Measurements from ENCODE around the gene DNAAF1.

The DNAAF1 gene

DNA sequence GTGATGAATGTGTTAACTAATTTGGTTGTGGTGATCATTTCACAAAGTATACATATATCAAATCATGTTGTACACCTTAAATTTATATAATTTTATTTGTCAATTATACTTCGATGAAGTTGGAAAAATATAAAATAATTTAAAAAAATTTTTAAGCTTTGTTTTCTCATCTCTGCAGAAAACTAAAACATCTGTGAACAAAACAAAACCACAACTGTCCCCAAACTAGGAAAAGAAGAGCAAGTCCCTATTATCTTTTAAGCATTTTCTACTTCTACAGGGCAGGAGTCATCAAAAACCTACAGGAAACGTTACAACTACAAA lies 6.6 kb upstream of the DNAAF1 start:
- no peak overlapping the region for H3K4me3 ChIP-seq (ENCODE audit: low read depth, low read length)
- TF ChIP-seq, protein P1, sequence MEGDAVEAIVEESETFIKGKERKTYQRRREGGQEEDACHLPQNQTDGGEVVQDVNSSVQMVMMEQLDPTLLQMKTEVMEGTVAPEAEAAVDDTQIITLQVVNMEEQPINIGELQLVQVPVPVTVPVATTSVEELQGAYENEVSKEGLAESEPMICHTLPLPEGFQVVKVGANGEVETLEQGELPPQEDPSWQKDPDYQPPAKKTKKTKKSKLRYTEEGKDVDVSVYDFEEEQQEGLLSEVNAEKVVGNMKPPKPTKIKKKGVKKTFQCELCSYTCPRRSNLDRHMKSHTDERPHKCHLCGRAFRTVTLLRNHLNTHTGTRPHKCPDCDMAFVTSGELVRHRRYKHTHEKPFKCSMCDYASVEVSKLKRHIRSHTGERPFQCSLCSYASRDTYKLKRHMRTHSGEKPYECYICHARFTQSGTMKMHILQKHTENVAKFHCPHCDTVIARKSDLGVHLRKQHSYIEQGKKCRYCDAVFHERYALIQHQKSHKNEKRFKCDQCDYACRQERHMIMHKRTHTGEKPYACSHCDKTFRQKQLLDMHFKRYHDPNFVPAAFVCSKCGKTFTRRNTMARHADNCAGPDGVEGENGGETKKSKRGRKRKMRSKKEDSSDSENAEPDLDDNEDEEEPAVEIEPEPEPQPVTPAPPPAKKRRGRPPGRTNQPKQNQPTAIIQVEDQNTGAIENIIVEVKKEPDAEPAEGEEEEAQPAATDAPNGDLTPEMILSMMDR (IDR thresholded peaks at IDR 0.05; ENCODE audit: borderline replicate concordance, insufficient read depth, low read depth, low read length) = no peak

DNA sequence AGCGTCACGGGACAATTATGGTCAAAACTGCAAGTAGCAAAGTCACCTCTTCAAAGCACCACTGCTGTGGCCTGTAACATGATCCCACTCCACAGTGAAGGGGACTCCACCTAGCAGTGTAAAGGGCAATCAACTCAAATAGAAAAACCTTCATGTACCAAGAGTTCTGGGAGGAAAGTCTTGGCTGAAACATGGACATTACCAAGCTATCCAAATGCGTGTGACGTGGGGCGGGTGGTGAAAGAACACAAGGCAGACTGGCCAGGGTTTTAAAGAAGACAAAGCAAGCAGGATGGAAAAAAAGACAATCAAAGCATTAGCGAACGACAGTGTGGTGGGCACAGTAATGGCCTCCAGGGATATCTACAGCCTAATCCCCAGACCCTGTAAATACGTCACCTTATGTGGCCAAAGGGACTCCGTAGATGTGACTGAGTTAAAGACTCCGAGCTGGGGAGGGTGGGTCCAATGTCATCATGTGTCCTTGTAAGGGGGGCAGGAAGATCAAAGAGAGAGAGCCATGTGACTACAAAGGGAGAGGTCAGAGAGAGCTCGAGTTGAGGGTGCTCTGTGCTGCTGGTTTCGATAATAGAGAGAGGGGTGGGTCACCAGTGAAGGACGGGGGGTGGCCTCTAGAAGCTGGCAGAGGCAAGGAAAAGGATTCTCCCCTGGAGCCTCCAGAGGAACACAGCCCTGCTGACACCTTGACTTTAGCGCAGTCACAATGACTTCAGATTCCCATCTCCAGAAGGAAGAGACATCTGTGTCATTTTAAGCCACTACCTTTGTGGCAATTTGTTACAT lies 6.1 kb upstream of the DNAAF1 start:
- H3K4me3 ChIP-seq (ENCODE audit: low read depth, low read length) = no peak overlapping the region

DNA sequence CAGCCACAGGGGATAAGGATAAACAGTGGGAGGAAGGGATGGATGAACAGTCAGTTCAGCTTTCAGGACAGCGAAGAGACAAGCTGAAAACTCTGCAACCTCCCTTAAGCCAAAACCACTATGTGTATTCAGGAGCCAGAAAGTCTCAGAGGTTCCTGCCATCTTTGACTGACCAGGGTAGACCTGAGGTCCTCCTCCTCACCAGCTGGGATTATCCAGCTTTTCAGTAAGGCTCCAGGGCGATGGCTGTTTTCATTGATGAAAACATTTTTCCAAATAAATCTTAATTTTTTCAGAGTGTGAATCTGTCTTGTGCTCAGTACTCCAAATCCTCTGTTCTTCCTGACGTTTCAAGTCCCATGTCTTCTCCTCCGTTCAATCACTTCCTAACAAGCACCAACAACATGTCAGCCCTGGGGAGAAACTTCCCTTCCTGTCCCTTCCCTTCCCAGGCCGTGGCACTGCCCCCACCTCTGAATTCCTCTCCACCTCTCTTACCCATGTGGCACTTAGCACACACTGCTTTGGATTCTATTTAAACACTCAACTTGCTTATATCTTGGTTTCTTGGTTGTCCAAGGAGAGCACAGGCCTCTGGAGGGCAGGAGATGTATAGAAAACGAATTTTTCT lies 5.4 kb upstream of the DNAAF1 start:
- TF ChIP-seq, protein P1 (IDR thresholded peaks at IDR 0.05; ENCODE audit: borderline replicate concordance, insufficient read depth, low read depth, low read length) = no peak
- no peak overlapping the region for H3K4me3 ChIP-seq (ENCODE audit: low read depth, low read length)

More for the DNA sequence above, 6.1 kb upstream of the DNAAF1 start:
- TF ChIP-seq, protein P1 (IDR thresholded peaks at IDR 0.05; ENCODE audit: borderline replicate concordance, insufficient read depth, low read depth, low read length) = no peak

DNA sequence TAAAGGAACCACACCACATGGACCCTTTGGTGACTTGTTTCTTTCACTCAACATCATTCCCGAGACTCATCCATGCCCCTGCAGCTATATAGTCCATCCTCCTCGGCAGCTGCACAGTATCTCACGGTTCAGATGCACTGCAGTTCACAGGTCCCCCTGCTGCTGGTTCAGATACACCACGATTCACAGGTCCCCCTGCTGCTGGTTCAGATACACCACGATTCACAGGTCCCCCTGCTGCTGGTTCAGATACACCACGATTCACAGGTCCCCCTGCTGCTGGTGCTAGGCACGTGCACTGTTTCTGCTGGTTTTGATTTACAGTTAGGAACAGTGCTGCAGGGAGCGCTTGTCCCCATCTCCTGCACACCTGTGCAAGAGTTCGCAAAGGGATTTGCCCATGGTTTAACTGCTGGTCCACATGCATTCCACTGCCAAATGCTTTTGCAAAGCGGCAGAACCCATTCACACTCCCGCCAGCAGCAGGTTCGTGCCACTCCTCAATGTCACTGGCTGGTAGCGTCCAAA lies 3.9 kb upstream of the DNAAF1 start:
- no peak overlapping the region for H3K4me3 ChIP-seq (ENCODE audit: low read depth, low read length)
- TF ChIP-seq, protein P1 (IDR thresholded peaks at IDR 0.05; ENCODE audit: borderline replicate concordance, insufficient read depth, low read depth, low read length) = peak; percentile 45; the same call in 1 of the 2 replicates

DNA sequence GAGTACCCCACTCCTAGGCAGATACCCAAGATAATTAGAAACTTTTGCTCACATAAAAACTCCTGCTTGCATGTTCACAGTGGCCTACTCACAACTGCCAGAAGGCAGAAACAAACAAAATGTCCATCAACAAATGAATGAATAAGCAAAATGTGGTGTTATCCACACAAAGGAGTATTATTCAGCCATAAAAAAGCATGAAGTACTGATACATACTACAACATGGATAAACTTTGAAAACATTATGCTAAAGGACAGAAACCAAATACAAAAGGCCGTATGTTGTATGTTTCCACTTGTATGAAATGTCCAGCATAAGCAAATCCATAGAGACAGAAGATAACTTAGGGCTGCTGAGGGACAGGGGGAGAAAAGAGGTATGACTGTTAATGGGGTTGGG lies 2.0 kb upstream of the DNAAF1 start:
- TF ChIP-seq, protein P1 (IDR thresholded peaks at IDR 0.05; ENCODE audit: borderline replicate concordance, insufficient read depth, low read depth, low read length) = no peak
- no peak overlapping the region for H3K4me3 ChIP-seq (ENCODE audit: low read depth, low read length)

DNA sequence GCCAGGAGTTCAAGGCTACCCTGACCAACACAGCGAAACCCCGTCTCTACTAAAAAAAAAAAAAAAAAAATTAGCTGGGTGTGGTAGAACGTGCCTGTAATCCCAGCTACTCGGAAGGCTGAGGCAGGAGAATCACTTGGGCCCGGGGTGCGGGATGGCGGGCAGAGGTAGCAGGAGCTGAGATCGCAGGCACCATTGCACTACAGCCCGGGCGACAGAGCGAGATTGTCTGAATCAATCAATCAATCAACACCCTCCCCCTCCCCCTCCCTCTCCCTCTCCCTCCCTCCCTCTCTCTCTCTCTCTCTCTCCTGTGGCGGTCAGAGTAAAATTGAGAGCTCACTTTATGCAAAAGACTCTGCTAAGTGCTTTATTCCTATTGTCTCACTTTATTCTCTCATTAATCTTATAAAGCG lies 1.3 kb upstream of the DNAAF1 start:
- peak overlapping the region; percentile 79 for H3K4me3 ChIP-seq (ENCODE audit: low read depth, low read length)
- TF ChIP-seq, protein P1 (IDR thresholded peaks at IDR 0.05; ENCODE audit: borderline replicate concordance, insufficient read depth, low read depth, low read length) = no peak

Measured in GM12875 (cell line).